Activated naive CD4-positive, alpha-beta T cell treated with anti-CD3 and anti-CD28 coated beads, Interleukin-2, amount 50 U/mL, for 24 hours (primary cell): ENCODE measurements around the gene ZNF614.
A peak's percentile ranks its signal among the peaks of the same experiment; 100 is the strongest.
"Not testable (repeated sequence)": the region's sequence is repeated elsewhere in the genome, so short reads cannot be mapped to it uniquely, and the experiment has no call there.

Source experiments
- H3K27ac Mint-ChIP-seq: one replicate; pipeline ENCODE4 v1.8.0; 2021; ENCODE audit warnings: mild to moderate bottlenecking, mixed read lengths
- H3K27me3 Mint-ChIP-seq: one replicate; pipeline ENCODE4 v1.8.0; 2021; ENCODE audit warnings: mixed read lengths
- H3K36me3 Mint-ChIP-seq: one replicate; pipeline ENCODE4 v1.8.0; 2021; ENCODE audit warnings: mixed read lengths
- H3K4me1 Mint-ChIP-seq: one replicate; pipeline ENCODE4 v1.8.0; 2021; ENCODE audit warnings: mixed read lengths
- H3K4me3 Mint-ChIP-seq: one replicate; pipeline ENCODE4 v1.8.0; 2021; ENCODE audit warnings: mild to moderate bottlenecking, mixed read lengths
- H3K9me3 Mint-ChIP-seq: one replicate; pipeline ENCODE4 v1.8.0; 2021; ENCODE audit warnings: mixed read lengths

The ZNF614 gene

GRCh38 chr19:52020506-52020905 lies 7.7 kb downstream of the ZNF614 start:
- Mint-ChIP-seq H3K9me3 (peaks cover 40% of the 10 kb centered on the region), H3K4me3 (no peak overlapping the region), H3K4me1 (peaks cover 10% of the 10 kb centered on the region), H3K36me3 (peaks cover 85% of the 10 kb centered on the region), H3K27ac (no peak overlapping the region), H3K27me3 (no peaks in the 10 kb centered on the region)

DNA sequence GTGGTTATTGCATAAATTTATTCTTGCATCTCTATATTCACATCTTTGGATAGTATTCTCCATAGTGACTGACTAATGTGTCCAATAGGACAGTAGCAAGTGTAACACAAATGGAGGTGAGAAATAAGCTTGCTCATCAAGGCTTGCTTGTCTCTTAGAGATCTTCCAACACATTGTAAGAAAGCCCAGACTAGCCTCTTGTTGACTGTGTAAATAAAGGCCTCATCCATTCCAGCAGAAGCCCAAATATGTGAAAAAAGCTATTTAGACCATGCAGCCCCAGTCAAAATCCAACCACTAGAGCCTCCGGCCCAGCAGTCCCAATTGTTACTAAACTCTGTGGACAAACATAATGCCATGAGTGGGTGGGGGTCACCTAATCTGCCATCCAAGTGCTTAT lies 17.5 kb downstream of the ZNF614 start:
- H3K27ac Mint-ChIP-seq: no peak overlapping the region
- H3K9me3 Mint-ChIP-seq: peaks cover 13% of the 10 kb centered on the region
- H3K4me3 Mint-ChIP-seq: no peak overlapping the region
- H3K4me1 Mint-ChIP-seq: peaks cover 24% of the 10 kb centered on the region
- peaks cover 28% of the 10 kb centered on the region for H3K36me3 Mint-ChIP-seq
- H3K27me3 Mint-ChIP-seq: no peaks in the 10 kb centered on the region

GRCh38 chr19:52007806-52008557 lies 20.2 kb downstream of the ZNF614 start, which contains the start of gene ZNF615:
Gene ZNF615, minus strand, starts transcription at chr19:52008211. Its CDS starts 4,500 bp downstream, at chr19:52003711.
- peaks cover 24% of the 10 kb centered on the region for H3K4me1 Mint-ChIP-seq
- H3K9me3 Mint-ChIP-seq: peaks cover 14% of the 10 kb centered on the region
- peak within 1 kb of the TSS; percentile 95 for H3K4me3 Mint-ChIP-seq
- peak within 1 kb of the TSS; percentile 92 for H3K27ac Mint-ChIP-seq
- H3K27me3 Mint-ChIP-seq: no peaks in the 10 kb centered on the region
- peaks cover 30% of the 10 kb centered on the region for H3K36me3 Mint-ChIP-seq

- peaks cover 29% of the 10 kb centered on the region for H3K36me3 Mint-ChIP-seq
Measured at GRCh38 chr19:52007451-52007805, 20.8 kb downstream of the ZNF614 start.

DNA sequence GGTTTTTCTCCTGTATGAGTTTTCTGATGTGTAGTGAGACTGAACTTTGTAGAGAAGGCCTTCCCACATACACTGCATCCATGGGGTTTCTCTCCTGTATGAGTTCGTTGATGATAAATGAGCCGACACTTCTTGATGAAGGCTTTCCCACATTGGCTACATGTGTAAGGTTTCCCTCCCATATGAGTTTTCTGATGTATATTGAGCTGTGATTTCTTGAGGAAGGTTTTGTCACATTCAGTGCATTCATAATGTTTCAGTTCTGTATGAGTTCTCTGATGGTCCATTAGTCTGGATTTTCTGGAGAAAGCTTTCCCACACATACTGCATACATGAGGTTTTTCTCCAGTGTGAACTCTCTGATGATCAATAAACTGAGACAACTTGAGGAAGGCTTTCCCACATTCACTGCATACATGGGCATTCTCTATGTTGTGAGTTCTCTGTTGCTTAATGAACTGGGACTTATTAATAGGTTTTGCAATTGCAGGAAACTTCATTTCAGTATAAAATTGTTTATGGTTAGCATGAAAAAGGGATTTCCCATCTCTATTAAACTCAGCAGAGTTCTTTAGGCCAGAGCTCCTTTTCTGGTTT lies 34.0 kb downstream of the ZNF614 start:
- Mint-ChIP-seq H3K27me3 (no peaks in the 10 kb centered on the region), H3K4me1 (no peaks in the 10 kb centered on the region), H3K27ac (no peak overlapping the region), H3K9me3 (peaks cover 16% of the 10 kb centered on the region), H3K36me3 (peaks cover 61% of the 10 kb centered on the region), H3K4me3 (no peak overlapping the region)

More at GRCh38 chr19:52007451-52007805, 20.8 kb downstream of the ZNF614 start:
- Mint-ChIP-seq H3K4me3 (peak overlapping the region; percentile 95), H3K27ac (peak overlapping the region; percentile 92), H3K4me1 (peaks cover 24% of the 10 kb centered on the region), H3K27me3 (no peaks in the 10 kb centered on the region), H3K9me3 (peaks cover 14% of the 10 kb centered on the region)

- H3K27me3 Mint-ChIP-seq: no peaks in the 10 kb centered on the region
- peaks cover 22% of the 10 kb centered on the region for H3K9me3 Mint-ChIP-seq
- H3K4me1 Mint-ChIP-seq: peaks cover 3% of the 10 kb centered on the region
- no peak overlapping the region for H3K27ac Mint-ChIP-seq
- H3K4me3 Mint-ChIP-seq: no peak overlapping the region
- peaks cover 62% of the 10 kb centered on the region for H3K36me3 Mint-ChIP-seq
Measured at GRCh38 chr19:51993422-51993821, 34.8 kb downstream of the ZNF614 start.

DNA sequence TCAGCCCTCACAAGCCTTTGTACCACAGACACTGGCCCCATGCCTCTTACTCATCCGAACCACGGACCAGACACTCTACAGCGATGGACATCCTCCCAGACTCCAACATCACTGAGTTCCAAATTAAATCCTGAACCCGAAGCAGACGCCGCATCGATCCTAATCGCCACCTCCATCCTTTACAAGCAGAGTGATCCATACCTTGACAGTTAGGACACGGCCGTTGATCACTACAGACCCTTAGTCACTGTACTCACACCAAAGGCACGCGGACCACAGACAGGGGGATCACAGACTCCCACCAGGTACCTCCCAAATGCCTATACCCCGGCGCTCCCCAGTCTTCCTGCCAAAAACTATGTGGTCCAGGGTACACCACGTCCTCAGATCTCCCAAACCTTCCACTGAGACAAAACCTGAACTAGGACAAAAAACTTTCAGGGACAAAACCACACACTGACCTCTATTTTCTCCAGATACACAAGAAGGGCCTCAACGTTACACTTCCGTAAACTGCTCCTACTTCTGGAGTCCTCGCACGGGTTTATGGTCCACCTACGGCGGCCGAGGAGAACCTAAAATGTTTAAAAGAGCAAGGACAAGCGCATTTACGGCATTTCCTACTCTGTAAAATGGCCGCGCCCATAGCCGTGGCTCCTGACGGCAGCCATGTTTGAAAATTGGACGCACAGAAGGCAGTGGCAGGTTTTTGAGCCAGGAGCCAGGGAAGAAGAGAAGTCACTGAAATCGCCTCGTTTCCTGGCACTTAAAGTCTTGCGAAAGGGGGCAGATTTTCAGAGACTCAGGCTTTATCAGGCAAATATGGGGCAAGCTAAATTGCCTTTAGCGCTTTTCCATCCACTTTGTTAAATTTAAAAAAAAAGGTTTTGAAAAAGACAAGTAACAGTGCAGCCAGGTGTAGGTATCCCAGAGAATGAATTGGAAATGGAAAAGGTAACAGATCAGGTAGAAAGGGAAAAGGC lies 41.6 kb downstream of the ZNF614 start, which contains the start of gene ZNF350:
Gene ZNF350 (minus strand): TSS at position 532 of the 983 bp plus-strand sequence. CDS start 12,480 bp downstream, outside the sequence.
- no peaks in the 10 kb centered on the region for H3K27me3 Mint-ChIP-seq
- H3K4me3 Mint-ChIP-seq: peak within 1 kb of the TSS; percentile 98
- peaks cover 26% of the 10 kb centered on the region for H3K9me3 Mint-ChIP-seq
- peaks cover 24% of the 10 kb centered on the region for H3K4me1 Mint-ChIP-seq
- H3K27ac Mint-ChIP-seq: peak within 1 kb of the TSS; percentile 97
- peaks cover 47% of the 10 kb centered on the region for H3K36me3 Mint-ChIP-seq

DNA sequence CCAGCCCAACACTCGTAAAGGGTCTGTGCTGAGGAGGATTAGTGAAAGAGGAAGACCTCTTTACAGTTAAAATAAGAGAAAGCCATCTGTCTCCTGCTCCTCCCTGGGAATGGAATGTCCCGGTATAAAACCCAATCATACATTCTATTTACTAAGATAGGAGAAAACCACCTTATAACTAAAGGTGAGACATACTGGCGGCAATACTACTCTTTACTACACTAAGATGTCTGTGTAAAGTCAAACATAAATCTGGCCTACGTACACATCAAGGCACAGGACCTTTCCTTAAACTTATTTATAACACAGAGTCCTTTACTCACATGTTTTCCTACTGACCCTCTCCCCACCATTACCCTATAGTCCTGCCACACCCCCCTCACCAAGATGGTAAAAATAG lies 44.8 kb downstream of the ZNF614 start:
- no peak overlapping the region for H3K27ac Mint-ChIP-seq
- no peak overlapping the region for H3K4me3 Mint-ChIP-seq
- peaks cover 26% of the 10 kb centered on the region for H3K9me3 Mint-ChIP-seq
- H3K36me3 Mint-ChIP-seq: peaks cover 61% of the 10 kb centered on the region
- H3K4me1 Mint-ChIP-seq: peaks cover 24% of the 10 kb centered on the region
- no peaks in the 10 kb centered on the region for H3K27me3 Mint-ChIP-seq

- H3K4me3 Mint-ChIP-seq, H3K27me3 Mint-ChIP-seq, H3K27ac Mint-ChIP-seq: not testable (repeated sequence)
- peaks cover 67% of the 10 kb centered on the region for H3K36me3 Mint-ChIP-seq
- H3K4me1 Mint-ChIP-seq: peaks cover 14% of the 10 kb centered on the region
- H3K9me3 Mint-ChIP-seq: peaks cover 12% of the 10 kb centered on the region
Measured at GRCh38 chr19:51980926-51981325, 47.3 kb downstream of the ZNF614 start.

DNA sequence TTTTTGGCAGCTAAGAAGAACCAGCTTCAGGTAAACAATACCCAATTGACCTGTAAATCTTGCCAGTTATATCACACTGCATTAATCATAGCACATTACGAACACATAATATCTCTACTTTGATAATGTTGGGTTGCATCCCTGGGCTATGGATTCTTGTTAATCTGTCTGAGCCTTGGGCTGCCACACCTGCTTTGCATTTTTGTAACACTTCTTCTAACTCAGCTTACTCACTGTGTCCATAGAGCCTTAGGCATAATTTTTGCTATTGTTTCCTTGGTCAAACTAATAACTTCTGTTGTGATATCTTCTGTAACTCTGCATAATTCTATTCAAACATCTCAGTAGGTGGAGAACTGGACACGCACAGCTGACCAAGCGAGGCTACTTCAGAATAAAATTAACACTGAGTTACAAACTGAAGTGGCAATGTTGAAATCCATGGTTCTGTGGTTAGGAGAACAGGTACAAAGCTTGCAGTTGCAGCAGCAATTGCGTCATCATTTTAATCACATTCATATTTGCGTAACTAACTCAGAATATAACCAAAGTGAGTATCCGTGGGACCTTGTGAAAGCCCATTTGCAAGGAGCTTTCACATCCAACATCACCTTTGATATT lies 48.0 kb downstream of the ZNF614 start:
- Mint-ChIP-seq H3K27ac (no peak overlapping the region), H3K36me3 (peaks cover 66% of the 10 kb centered on the region), H3K4me1 (peaks cover 11% of the 10 kb centered on the region), H3K9me3 (peaks cover 12% of the 10 kb centered on the region), H3K4me3 (no peak overlapping the region), H3K27me3 (no peaks in the 10 kb centered on the region)

- no peak overlapping the region for H3K27ac Mint-ChIP-seq
- peaks cover 72% of the 10 kb centered on the region for H3K36me3 Mint-ChIP-seq
- H3K4me3 Mint-ChIP-seq: no peak overlapping the region
- H3K9me3 Mint-ChIP-seq: peaks cover 12% of the 10 kb centered on the region
- H3K4me1 Mint-ChIP-seq: peaks cover 8% of the 10 kb centered on the region
- no peaks in the 10 kb centered on the region for H3K27me3 Mint-ChIP-seq
Measured at GRCh38 chr19:51978882-51979281, 49.3 kb downstream of the ZNF614 start.

DNA sequence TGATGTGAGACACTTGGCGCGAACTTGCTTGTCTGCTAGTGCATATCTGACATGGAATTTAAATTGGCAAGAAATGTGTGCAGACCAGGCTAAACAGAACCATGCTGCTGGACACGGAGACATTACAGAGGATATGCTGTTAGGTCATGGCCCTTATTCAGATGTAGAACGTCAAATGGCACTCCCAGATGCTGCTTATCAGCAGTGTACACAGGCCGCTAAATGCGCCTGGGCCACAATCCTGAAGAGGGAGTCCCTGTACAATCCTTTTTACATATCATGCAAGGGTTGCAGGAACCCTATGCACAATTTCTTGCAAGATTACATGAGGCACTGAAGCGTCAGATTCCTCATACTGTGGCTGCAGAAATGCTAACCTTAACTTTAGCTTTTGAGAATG lies 50.8 kb downstream of the ZNF614 start:
- peaks cover 3% of the 10 kb centered on the region for H3K4me1 Mint-ChIP-seq
- H3K9me3 Mint-ChIP-seq: peaks cover 12% of the 10 kb centered on the region
- H3K27ac Mint-ChIP-seq: no peak overlapping the region
- H3K4me3 Mint-ChIP-seq: no peak overlapping the region
- peaks cover 72% of the 10 kb centered on the region for H3K36me3 Mint-ChIP-seq
- H3K27me3 Mint-ChIP-seq: no peaks in the 10 kb centered on the region

- Mint-ChIP-seq H3K36me3 (peaks cover 76% of the 10 kb centered on the region), H3K27ac (no peak overlapping the region), H3K4me1 (peaks cover 3% of the 10 kb centered on the region), H3K27me3 (no peaks in the 10 kb centered on the region), H3K9me3 (peaks cover 12% of the 10 kb centered on the region), H3K4me3 (no peak overlapping the region)
Measured at GRCh38 chr19:51976852-51977251, 51.3 kb downstream of the ZNF614 start.

GRCh38 chr19:51975787-51976186 lies 52.4 kb downstream of the ZNF614 start:
- H3K4me3 Mint-ChIP-seq, H3K27ac Mint-ChIP-seq, H3K27me3 Mint-ChIP-seq, H3K9me3 Mint-ChIP-seq, H3K4me1 Mint-ChIP-seq: not testable (repeated sequence)
- H3K36me3 Mint-ChIP-seq: peaks cover 80% of the 10 kb centered on the region

- Mint-ChIP-seq H3K27ac (no peak overlapping the region), H3K27me3 (no peaks in the 10 kb centered on the region), H3K4me3 (no peak overlapping the region), H3K36me3 (peaks cover 76% of the 10 kb centered on the region), H3K4me1 (no peaks in the 10 kb centered on the region), H3K9me3 (peaks cover 10% of the 10 kb centered on the region)
Measured at GRCh38 chr19:51971624-51972023, 56.6 kb downstream of the ZNF614 start.
